Duodenal mucosa (tissue), 2 donors: Measurements from ENCODE around the gene PLEKHA8.

ENCODE experiments used
- H3K27ac ChIP-seq: one replicate; pipeline ENCODE4 v1.7.0; 2013; ENCODE audit warnings: low read depth, low read length
- H3K27me3 ChIP-seq, 2 donors: one replicate each; pipeline ENCODE4 v1.7.0; 2013; ENCODE audit warnings: low read length in 2 of 2, control low read depth in 1 of 2; ENCODE audit not compliant: insufficient read depth in 2 of 2, control insufficient read depth in 1 of 2
- H3K36me3 ChIP-seq, 2 donors: one replicate each; pipeline ENCODE4 v1.7.0; 2013; ENCODE audit warnings: low read length in 2 of 2, control low read depth in 1 of 2; ENCODE audit not compliant: insufficient read depth in 2 of 2, control insufficient read depth in 1 of 2
- H3K4me1 ChIP-seq, 2 donors: one replicate each; pipeline ENCODE4 v1.7.0; 2013; ENCODE audit warnings: low read length in 2 of 2, control low read depth in 1 of 2; ENCODE audit not compliant: insufficient read depth in 2 of 2, control insufficient read depth in 1 of 2
- H3K4me3 ChIP-seq, 2 donors: one replicate each; pipeline ENCODE4 v1.7.0; 2013; ENCODE audit warnings: low read length in 2 of 2, low read depth in 1 of 2
- H3K9ac ChIP-seq, 2 donors: one replicate each; pipeline ENCODE4 v1.7.0; 2013; ENCODE audit warnings: low read length in 2 of 2, low read depth in 1 of 2
- H3K9me3 ChIP-seq, 2 donors: one replicate each; pipeline ENCODE4 v1.7.0; 2013; ENCODE audit warnings: low read length in 2 of 2, control low read depth in 1 of 2; ENCODE audit not compliant: control insufficient read depth in 1 of 2

The PLEKHA8 gene

DNA sequence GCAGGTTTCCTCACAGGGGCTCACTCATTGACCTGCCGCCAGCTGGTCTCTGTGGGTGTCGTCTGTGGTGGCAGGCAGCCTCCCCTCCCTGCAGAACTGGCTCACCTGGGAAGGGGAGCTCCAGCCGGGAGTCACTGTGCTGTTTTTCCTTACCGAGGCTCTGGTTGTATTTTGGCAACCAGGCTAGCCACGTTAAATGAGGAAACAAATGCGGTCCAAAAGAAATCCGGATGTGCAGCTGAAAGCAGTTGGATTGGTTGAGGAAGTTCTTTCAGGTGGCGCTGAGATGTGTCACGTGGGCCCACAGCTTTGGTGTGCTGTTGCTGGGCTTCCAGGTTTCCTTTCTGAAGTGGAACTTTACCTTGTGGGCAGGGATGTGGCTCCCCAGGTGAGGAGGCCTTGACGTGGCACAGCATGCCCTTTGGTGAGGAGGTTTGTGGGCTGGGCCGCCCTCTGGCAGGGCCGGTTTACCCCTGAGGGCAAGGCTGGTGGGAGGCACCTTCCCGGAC lies 120.8 kb downstream of the PLEKHA8 start:
- Histone ChIP-seq H3K9ac (no peak overlapping the region), H3K27me3 (no peaks in the 10 kb centered on the region), H3K4me3 (no peak overlapping the region), H3K9me3 (no peaks in the 10 kb centered on the region), H3K4me1 (no peaks in the 10 kb centered on the region), H3K36me3 (peaks cover 0 to 5% of the 10 kb centered on the region in 2 donors), H3K27ac (no peak overlapping the region)

DNA sequence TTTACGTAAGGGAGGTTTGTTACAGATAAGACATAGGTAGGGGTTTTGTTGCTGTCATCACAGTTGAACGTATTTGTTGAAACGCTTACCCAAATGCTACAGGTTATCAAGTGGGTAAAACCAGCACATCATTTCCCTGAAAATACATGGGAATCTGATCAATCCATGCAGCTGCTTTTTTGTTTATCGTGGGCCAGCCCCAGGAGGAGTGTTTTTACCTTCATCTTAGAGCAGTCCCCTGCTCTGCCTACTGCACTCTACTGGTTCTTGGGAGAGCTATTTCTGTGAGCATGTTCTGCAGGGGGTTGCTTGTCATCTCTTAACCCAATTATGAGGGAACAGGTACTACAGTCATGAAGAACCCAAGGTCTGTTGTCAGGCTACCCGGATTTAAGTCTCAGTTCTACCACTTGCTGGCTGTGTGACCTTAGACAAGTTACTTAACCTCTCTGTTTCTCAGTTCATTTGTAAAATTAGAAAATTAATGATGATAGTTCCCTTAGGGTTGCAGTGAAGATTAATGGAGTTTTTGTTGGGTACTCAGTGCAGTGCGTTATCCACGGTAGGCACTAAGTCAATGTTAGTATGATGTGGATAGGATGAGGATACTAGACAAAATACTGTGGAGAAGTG lies 121.5 kb downstream of the PLEKHA8 start:
- Histone ChIP-seq H3K9me3 (no peaks in the 10 kb centered on the region), H3K9ac (no peak overlapping the region), H3K27me3 (no peaks in the 10 kb centered on the region), H3K36me3 (peaks cover 0 to 5% of the 10 kb centered on the region in 2 donors), H3K4me3 (no peak overlapping the region), H3K27ac (no peak overlapping the region), H3K4me1 (no peaks in the 10 kb centered on the region)

DNA sequence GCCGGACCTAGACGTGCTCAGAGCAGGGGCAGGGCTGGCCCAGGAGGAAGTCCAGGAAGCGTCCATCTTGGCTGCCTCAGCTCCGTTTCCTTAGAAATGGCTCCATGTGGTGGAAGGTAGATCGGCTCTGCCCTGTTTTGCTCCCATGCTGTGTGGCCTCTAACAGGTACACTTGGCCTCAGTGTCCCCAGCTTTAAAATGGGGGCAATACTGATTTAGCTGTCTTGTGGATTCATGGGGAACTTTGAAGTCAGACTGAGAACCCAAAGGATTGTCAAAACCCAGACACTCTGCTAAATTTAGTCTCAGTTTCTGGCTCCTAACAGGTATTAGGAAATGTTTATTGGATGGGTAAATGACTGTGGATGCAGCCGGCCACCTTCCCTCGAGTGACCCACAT lies 122.5 kb downstream of the PLEKHA8 start:
- H3K9me3 ChIP-seq, result no peaks in the 10 kb centered on the region
- H3K4me3 ChIP-seq, result no peak overlapping the region
- H3K4me1 ChIP-seq, result no peaks in the 10 kb centered on the region
- no peak overlapping the region for H3K27ac ChIP-seq
- peaks cover 0 to 5% of the 10 kb centered on the region in 2 donors for H3K36me3 ChIP-seq
- no peaks in the 10 kb centered on the region for H3K27me3 ChIP-seq
- no peak overlapping the region for H3K9ac ChIP-seq

DNA sequence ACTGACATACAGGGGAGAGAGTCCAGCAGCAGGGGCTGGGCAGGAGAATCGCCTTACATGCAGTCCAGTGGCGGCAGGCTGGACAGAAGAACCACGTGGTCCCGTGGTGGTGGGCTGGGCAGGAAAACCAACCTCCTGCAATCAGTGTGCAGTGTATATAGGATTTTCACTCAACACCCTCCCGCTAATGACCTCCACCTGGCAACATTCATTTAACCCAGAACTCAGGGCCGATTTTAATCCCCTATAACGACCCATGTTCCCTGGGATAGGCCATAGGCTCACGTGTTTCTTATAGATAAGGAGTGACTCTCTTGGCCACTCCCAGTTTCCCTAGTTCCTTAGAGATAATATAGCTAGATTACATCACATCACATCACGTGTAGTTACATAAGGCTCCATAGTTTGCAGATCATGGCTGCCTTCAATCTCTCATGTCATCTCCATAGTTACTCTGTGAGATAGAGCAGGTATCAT lies 125.9 kb downstream of the PLEKHA8 start:
- H3K4me1 ChIP-seq, result peaks cover 3% of the 10 kb centered on the region in 2 donors
- no peaks in the 10 kb centered on the region for H3K27me3 ChIP-seq
- H3K9ac ChIP-seq, result no peak overlapping the region
- H3K9me3 ChIP-seq, result no peaks in the 10 kb centered on the region
- H3K4me3 ChIP-seq, result no peak overlapping the region
- H3K36me3 ChIP-seq, result peaks cover 0 to 5% of the 10 kb centered on the region in 2 donors
- H3K27ac ChIP-seq, result no peak overlapping the region

DNA sequence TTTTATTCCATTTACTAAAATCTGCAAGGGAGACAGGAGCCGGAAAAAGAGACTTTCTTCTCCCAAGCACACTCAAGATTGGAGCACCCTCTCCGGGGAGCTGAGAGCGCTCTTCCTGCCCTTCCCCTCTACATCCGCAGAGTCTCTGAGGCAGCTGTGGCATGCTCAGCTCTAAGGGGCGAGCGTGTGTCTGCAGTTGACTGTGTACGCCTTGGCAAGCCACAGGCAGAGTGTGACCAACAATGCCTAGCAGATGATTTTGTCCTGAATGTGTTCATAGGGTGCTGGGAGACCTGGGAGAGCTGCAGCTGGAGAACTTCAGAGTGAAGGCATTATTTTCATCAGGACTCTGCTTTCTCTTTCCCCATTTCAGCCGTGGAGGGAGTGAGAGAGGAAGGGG lies 127.3 kb downstream of the PLEKHA8 start:
- peaks cover 0 to 5% of the 10 kb centered on the region in 2 donors for H3K36me3 ChIP-seq
- peaks cover 11 to 12% of the 10 kb centered on the region in 2 donors for H3K4me1 ChIP-seq
- H3K9ac ChIP-seq, result no peak overlapping the region
- no peaks in the 10 kb centered on the region for H3K27me3 ChIP-seq
- no peak overlapping the region for H3K27ac ChIP-seq
- no peak overlapping the region for H3K4me3 ChIP-seq
- no peaks in the 10 kb centered on the region for H3K9me3 ChIP-seq

DNA sequence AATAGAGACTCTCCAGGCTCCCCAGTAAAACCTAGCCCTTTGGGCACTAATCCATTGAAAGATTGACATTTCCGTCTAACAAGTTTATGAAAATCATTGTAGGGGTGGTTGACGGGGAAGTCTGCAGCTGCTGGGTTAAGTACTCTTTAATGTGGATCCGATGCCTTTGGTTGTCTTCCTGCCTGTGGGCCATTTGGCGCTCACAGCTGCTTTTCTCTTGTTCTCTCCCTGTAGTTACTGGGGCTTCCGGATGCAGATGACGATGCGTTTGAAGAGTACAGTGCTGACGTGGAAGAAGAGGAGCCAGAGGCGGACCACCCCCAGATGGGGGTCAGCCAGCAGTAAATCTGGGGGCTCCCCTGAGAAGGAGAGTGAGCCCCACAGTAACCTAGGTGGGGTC lies 129.0 kb downstream of the PLEKHA8 start:
- Histone ChIP-seq H3K9ac (no peak overlapping the region), H3K27me3 (no peaks in the 10 kb centered on the region), H3K9me3 (no peaks in the 10 kb centered on the region), H3K27ac (no peak overlapping the region), H3K4me3 (no peak overlapping the region), H3K4me1 (peaks cover 11 to 12% of the 10 kb centered on the region in 2 donors), H3K36me3 (peaks cover 0 to 4% of the 10 kb centered on the region in 2 donors)

DNA sequence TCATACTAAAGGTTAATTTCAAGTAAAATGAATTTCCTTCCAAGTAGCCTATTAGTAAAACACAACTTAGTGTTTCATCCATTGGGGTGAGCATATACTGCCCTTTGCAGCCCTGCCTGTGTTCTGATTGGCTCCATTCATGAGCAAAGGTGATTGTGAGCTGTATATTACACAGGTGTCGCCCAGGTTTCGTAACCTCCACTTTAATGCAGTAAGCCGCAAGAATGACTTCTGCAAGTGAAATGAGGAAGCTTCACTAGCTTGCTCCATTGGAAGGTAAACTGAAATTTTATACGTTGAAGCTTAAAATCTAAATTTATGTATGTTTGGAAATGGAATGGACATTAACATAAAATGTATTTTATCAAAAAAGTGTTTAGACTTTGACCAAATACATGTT lies 131.0 kb downstream of the PLEKHA8 start:
- Histone ChIP-seq H3K27me3 (no peaks in the 10 kb centered on the region), H3K4me3 (peak overlapping the region in 1 of 2 donors; percentile 9), H3K4me1 (peaks cover 11 to 12% of the 10 kb centered on the region in 2 donors), H3K9me3 (no peaks in the 10 kb centered on the region), H3K36me3 (no peaks in the 10 kb centered on the region), H3K9ac (no peak overlapping the region), H3K27ac (no peak overlapping the region)

DNA sequence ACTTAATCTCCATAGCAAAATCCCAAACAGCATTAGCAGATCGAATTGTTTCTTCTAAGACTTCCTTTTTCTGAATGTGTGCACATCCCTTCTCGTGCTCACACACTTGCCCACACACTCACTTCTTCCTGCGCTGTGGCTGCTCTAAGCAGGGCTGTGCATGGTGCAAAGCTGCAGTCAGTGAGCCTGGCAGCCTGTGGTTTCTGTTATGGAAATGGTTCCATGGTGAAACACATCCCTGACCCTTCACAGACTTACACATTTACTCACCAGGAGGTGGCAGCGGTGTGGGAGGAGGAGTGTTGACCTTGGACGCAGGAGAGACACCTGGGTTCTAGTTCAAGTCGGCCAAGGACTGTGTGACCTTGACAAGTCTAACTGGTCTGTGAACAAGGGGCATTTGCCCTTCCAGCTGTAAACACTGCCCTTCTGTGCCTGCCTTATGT lies 131.5 kb downstream of the PLEKHA8 start:
- Histone ChIP-seq H3K9me3 (no peaks in the 10 kb centered on the region), H3K27me3 (no peaks in the 10 kb centered on the region), H3K9ac (no peak overlapping the region), H3K4me1 (peaks cover 11 to 12% of the 10 kb centered on the region in 2 donors), H3K4me3 (peak overlapping the region in 1 of 2 donors; percentile 7), H3K36me3 (no peaks in the 10 kb centered on the region), H3K27ac (no peak overlapping the region)

DNA sequence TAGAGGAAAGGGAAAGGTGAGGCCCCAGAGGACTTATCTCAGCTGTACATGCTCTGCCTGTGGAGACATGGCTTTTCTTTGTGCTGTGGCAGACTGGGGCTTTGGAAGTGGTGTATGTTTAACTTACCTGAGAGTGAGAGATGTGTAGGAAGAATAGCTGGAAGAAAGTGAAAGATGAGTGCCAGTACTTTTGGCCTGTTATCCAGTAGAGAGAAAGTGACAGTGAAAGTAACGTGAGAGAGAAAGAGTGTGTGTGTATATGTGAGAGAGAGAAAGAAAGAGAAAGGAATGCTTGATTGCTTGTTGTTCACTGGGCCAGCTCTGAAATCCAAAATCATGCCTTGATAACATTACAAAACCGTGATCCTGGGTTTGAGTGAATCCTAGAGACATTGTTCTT lies 132.1 kb downstream of the PLEKHA8 start:
- H3K4me1 ChIP-seq, result peaks cover 13 to 16% of the 10 kb centered on the region in 2 donors
- no peaks in the 10 kb centered on the region for H3K27me3 ChIP-seq
- H3K4me3 ChIP-seq, result no peak overlapping the region
- H3K9me3 ChIP-seq, result no peaks in the 10 kb centered on the region
- no peak overlapping the region for H3K27ac ChIP-seq
- no peak overlapping the region for H3K9ac ChIP-seq
- H3K36me3 ChIP-seq, result no peaks in the 10 kb centered on the region

DNA sequence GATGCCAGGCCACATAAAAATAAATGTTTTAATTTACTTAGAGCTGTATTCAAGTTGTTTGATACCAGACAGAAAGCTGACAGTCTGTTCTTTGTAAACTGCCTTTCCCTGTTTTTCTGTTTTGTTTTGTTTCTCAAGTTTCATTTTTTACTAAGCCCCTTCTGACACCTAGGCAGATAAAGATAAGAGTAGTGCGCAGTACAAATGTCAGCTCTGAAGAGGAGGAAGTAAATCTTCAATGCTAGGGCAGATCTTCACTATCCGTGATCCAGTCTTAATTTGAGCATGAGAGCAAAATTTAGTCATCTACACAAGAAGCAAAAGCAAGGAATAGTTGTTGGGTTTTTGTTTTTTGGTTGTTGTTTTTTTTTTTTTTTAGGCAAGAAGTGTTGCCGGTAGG lies 133.9 kb downstream of the PLEKHA8 start:
- no peaks in the 10 kb centered on the region for H3K36me3 ChIP-seq
- H3K27ac ChIP-seq, result no peak overlapping the region
- H3K9me3 ChIP-seq, result no peaks in the 10 kb centered on the region
- no peak overlapping the region for H3K9ac ChIP-seq
- no peak overlapping the region for H3K4me3 ChIP-seq
- H3K4me1 ChIP-seq, result peaks cover 15 to 16% of the 10 kb centered on the region in 2 donors
- no peaks in the 10 kb centered on the region for H3K27me3 ChIP-seq
